Measurements from ENCODE around the gene MBD2. TPM values are rescaled to one million over a fixed set of nuclear protein-coding genes. Genes with fewer than 3 reads are reported as not detected.

Gene MBD2
- total RNA-seq, 2 experiments from 2014 or later: 39.2 to 176 TPM

- Histone ChIP-seq H3K27ac (ENCODE audit: low read depth, low read length, poor library complexity, severe bottlenecking) (peak overlapping the region; percentile 99), H2AFZ (ENCODE audit: low read length) (no peak overlapping the region), H3K36me3 (ENCODE audit: insufficient read depth, low read length) (peaks cover 67% of the 10 kb centered on the region), H3K79me2 (ENCODE audit: insufficient read depth, low read depth, low read length) (peaks cover 98% of the 10 kb centered on the region), H4K20me1 (ENCODE audit: insufficient read depth, low read length) (no peaks in the 10 kb centered on the region), H3K9me2 (ENCODE audit: insufficient read depth, low read length) (no peaks in the 10 kb centered on the region), H3K4me3 (ENCODE audit: low read depth, low read length, poor library complexity, severe bottlenecking) (peak overlapping the region; percentile 88), H3K9me3 (ENCODE audit: low read length) (no peaks in the 10 kb centered on the region), H3K4me2 (ENCODE audit: low read length) (peak overlapping the region; percentile 70), H3K4me1 (ENCODE audit: insufficient read depth, low read length, poor library complexity, severe bottlenecking) (peaks cover 89% of the 10 kb centered on the region)
- ChIA-PET CTCF (ENCODE audit: unreplicated experiment) (no interaction called here), POLR2A (interaction anchor here (0.6 to 2.5 kb wide), 12 partner anchors 9 to 140 kb away, joined by 3 to 15 read pairs (median 7); partner anchors contain the start of genes C18orf54, POLI and STARD6)
- intact Hi-C loops (cut with micrococcal nuclease; ENCODE audit: unreplicated experiment): no loop called here
- BruUV-seq (replicated peaks): no TSS peak
- peak; percentile 68 for DNase-seq (ENCODE audit: low spot score)
- no peak for TF ChIP-seq EZH2phosphoT487 (IDR thresholded peaks at IDR 0.05; ENCODE audit: borderline replicate concordance, low read depth, low read length)
- TF ChIP-seq CTCF (conservative IDR thresholded peaks at IDR 0.05; ENCODE audit: low read length): no peak
Measured at GRCh38 chr18:54217624-54218023, 6.8 kb downstream of the MBD2 start.

- no peak for DNase-seq (ENCODE audit: low spot score)
- Histone ChIP-seq H3K9me2 (ENCODE audit: insufficient read depth, low read length) (no peaks in the 10 kb centered on the region), H4K20me1 (ENCODE audit: insufficient read depth, low read length) (no peaks in the 10 kb centered on the region), H3K36me3 (ENCODE audit: insufficient read depth, low read length) (peaks cover 44% of the 10 kb centered on the region), H3K9me3 (ENCODE audit: low read length) (no peaks in the 10 kb centered on the region), H3K27ac (ENCODE audit: low read depth, low read length, poor library complexity, severe bottlenecking) (peak overlapping the region; percentile 99), H3K4me2 (ENCODE audit: low read length) (peak overlapping the region; percentile 37), H3K4me1 (ENCODE audit: insufficient read depth, low read length, poor library complexity, severe bottlenecking) (peaks cover 92% of the 10 kb centered on the region), H3K79me2 (ENCODE audit: insufficient read depth, low read depth, low read length) (peaks cover 95% of the 10 kb centered on the region), H2AFZ (ENCODE audit: low read length) (no peak overlapping the region), H3K4me3 (ENCODE audit: low read depth, low read length, poor library complexity, severe bottlenecking) (no peak overlapping the region)
- BruUV-seq (replicated peaks): no TSS peak
- intact Hi-C loops (cut with micrococcal nuclease; ENCODE audit: unreplicated experiment): no loop called here
- TF ChIP-seq CTCF (conservative IDR thresholded peaks at IDR 0.05; ENCODE audit: low read length): no peak
- TF ChIP-seq EZH2phosphoT487 (IDR thresholded peaks at IDR 0.05; ENCODE audit: borderline replicate concordance, low read depth, low read length): no peak
- ChIA-PET CTCF (ENCODE audit: unreplicated experiment) (no interaction called here), POLR2A (interaction anchor here (0.6 to 0.7 kb wide), 2 partner anchors 8 to 209 kb away, joined by 3 read pairs; no protein-coding TSS in a partner anchor)
Measured at GRCh38 chr18:54215069-54215468, 9.4 kb downstream of the MBD2 start.

GRCh38 chr18:54210463-54210862 is 14.0 kb downstream of the MBD2 start:
- Histone ChIP-seq H4K20me1 (ENCODE audit: insufficient read depth, low read length) (peaks cover 10% of the 10 kb centered on the region; the same call in 1 of the 2 replicates), H3K4me2 (ENCODE audit: low read length) (peak overlapping the region; percentile 97), H3K4me3 (ENCODE audit: low read depth, low read length, poor library complexity, severe bottlenecking) (peak overlapping the region; percentile 63), H3K36me3 (ENCODE audit: insufficient read depth, low read length) (peaks cover 51% of the 10 kb centered on the region), H3K9me2 (ENCODE audit: insufficient read depth, low read length) (no peaks in the 10 kb centered on the region), H3K79me2 (ENCODE audit: insufficient read depth, low read depth, low read length) (peaks cover 95% of the 10 kb centered on the region), H3K4me1 (ENCODE audit: insufficient read depth, low read length, poor library complexity, severe bottlenecking) (peaks cover 94% of the 10 kb centered on the region), H3K9me3 (ENCODE audit: low read length) (no peaks in the 10 kb centered on the region), H2AFZ (ENCODE audit: low read length) (no peak overlapping the region), H3K27ac (ENCODE audit: low read depth, low read length, poor library complexity, severe bottlenecking) (peak overlapping the region; percentile 98)
- POLR2A ChIA-PET: interaction anchor here (0.6 to 7.3 kb wide), 9 partner anchors 8 to 1212 kb away, joined by 3 to 53 read pairs (median 4); partner anchors contain the start of gene POLI
- TF ChIP-seq EZH2phosphoT487 (IDR thresholded peaks at IDR 0.05; ENCODE audit: borderline replicate concordance, low read depth, low read length): no peak
- peak; percentile 51 for DNase-seq (ENCODE audit: low spot score)
- CTCF ChIA-PET (ENCODE audit: unreplicated experiment): no interaction called here
- BruUV-seq (replicated peaks): no TSS peak
- intact Hi-C loops (cut with micrococcal nuclease; ENCODE audit: unreplicated experiment): loop anchor here (1.0 kb wide), 1 partner anchor 10 kb away; no protein-coding TSS in a partner anchor
